Right cardiac atrium (tissue), 5 donors: ENCODE results near the gene ADGRV1. TPM values are rescaled to one million over a fixed set of nuclear protein-coding genes. Genes with fewer than 3 reads are reported as not detected.

Experiments used
- ATAC-seq, 2 donors: fragments of 200-7000 bp; cut with Tn5 transposase; one replicate each; pipeline versions ENCODE4 v1.8.0 to v1.9.1; 2020; ENCODE audit warnings: moderate library complexity in 2 of 2, mild to moderate bottlenecking in 1 of 2
- DNase-seq, 3 donors: peaks; one replicate each; pipeline ENCODE4 v3.0.0-alpha.2; 2020
- H3K27ac ChIP-seq: one replicate; pipeline ENCODE4 v1.5.1; 2013; ENCODE audit warnings: mild to moderate bottlenecking, low read length, control low read depth, moderate library complexity
- H3K27me3 ChIP-seq: one replicate; pipeline ENCODE4 v1.6.1; 2013; ENCODE audit not compliant: control insufficient read depth, insufficient read depth
- H3K4me1 ChIP-seq: one replicate; pipeline ENCODE4 v1.6.1; 2013; ENCODE audit warnings: low read length; ENCODE audit not compliant: control insufficient read depth, insufficient read depth
- H3K4me3 ChIP-seq: one replicate; pipeline ENCODE4 v1.5.1; 2013; ENCODE audit warnings: low read length, control low read depth
- H3K9me3 ChIP-seq: one replicate; pipeline ENCODE4 v1.6.1; 2013; ENCODE audit warnings: low read length; ENCODE audit not compliant: control insufficient read depth
- WGBS: extraction: QIAGEN DNeasy Blood & Tissue Kit; methylation state at CpG from one replicate; pipeline ENCODE4 v1.1.7; 2013; 5-methylcytosine and 5-hydroxymethylcytosine counted together
- intact Hi-C, 4 donors: fragments of 100-400 bp; cut with DNase I; formaldehyde crosslinking; loops; one replicate each; pipeline versions ENCODE4 v1.11.0 to v1.14.0; 2022 to 2023
- polyA plus RNA-seq: library from polyadenylated mRNA; stranded (reverse); fragments of 200-250 nt; gene quantifications from one replicate; pipeline ENCODE4 v1.2.3, GENCODE V29; 2013
- total RNA-seq, 4 donors: library from RNA; stranded (reverse); fragmentation: NEBNext Ultra II Directional; extraction: Animal tissue kit (Norgen Biotek cat#: 25700); gene quantifications; one replicate each; pipeline ENCODE4 v1.2.1, GENCODE V29; 2021
- donor health status: healthy with polysubstance abuse.
- donor health status: DM: no; HTN: yes; CAD: no.
- donor health status: DM: no; HTN: no; CAD: no.
- donor health status: DM: no; HTN: yes; CAD: no; lungs with severe emphysema.
- donor health status: DM: yes; HTN: yes; CAD: no.

The ADGRV1 gene
- total and polyA plus RNA-seq, 5 donors: 0.05 to 1.1 (median 0.37) TPM

DNA sequence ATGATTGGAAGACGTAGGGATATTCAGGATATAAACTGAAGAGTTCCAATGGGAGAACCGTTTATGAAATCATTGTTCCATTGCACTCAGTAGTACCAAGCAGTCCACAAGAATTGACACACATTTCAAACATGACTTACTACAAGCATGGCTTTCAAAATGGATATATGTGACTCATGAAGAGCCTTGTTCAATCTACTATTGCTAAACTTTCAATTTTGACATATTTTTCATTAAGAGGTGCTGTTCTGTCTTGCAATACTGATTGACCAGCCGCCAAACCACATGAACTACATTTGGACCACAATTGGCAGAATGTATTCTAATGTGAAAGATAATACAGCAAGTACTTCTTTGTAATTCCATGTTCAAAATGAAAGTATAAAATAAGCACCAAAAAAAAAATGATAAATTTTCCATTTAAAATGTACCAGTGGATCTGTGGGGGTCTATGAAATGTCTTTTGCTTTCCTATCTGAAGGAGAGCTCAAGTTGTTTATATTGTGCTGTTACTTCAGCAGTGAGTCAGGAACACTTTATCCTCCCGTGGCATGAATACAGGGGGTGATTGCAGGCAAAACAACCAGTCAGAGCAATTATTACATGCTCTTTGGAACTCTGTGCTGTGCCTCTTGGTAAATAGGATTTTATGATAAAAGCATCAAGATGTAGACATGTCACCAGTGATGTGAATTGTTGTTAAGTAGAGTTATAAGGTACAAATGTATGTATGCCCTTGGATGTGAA is 458.5 kb downstream of the ADGRV1 start:
- ATAC-seq: peak; percentile 56 to 57
- no peaks in the 10 kb centered on the region for H3K4me1 ChIP-seq
- DNase-seq: no peak
- H3K27me3 ChIP-seq: no peaks in the 10 kb centered on the region
- no peaks in the 10 kb centered on the region for H3K9me3 ChIP-seq
- intact Hi-C loops: no loop called here
- 82% methylated on average over 4 of the region's 4 CpGs for WGBS
- H3K27ac ChIP-seq: no peak overlapping the region
- no peak overlapping the region for H3K4me3 ChIP-seq

DNA sequence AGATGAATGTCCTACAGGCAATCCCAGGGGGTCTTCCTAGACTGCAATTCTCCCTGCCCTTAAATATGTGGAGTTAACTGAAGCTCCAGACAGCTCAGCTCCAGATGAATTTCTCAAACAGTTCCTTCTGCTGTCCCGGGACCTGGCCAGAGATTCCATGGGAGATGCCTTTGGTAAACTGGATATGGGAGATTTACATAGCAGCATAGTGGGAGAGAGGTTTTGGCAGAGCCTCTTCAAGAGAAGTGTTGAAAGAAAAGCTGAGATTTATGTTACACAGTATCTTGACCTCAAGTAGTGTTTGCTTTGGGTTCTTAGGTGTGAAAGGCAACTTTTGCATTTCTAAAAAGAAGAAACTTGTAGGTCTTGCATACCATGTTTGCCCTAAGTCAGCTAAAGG is 459.6 kb downstream of the ADGRV1 start:
- Histone ChIP-seq H3K27me3 (no peaks in the 10 kb centered on the region), H3K27ac (no peak overlapping the region), H3K4me1 (no peaks in the 10 kb centered on the region), H3K4me3 (no peak overlapping the region), H3K9me3 (no peaks in the 10 kb centered on the region)
- intact Hi-C loops: no loop called here
- ATAC-seq (no peak), DNase-seq (no peak)
- 48% methylated on average over 1 of the region's 1 CpG for WGBS

DNA sequence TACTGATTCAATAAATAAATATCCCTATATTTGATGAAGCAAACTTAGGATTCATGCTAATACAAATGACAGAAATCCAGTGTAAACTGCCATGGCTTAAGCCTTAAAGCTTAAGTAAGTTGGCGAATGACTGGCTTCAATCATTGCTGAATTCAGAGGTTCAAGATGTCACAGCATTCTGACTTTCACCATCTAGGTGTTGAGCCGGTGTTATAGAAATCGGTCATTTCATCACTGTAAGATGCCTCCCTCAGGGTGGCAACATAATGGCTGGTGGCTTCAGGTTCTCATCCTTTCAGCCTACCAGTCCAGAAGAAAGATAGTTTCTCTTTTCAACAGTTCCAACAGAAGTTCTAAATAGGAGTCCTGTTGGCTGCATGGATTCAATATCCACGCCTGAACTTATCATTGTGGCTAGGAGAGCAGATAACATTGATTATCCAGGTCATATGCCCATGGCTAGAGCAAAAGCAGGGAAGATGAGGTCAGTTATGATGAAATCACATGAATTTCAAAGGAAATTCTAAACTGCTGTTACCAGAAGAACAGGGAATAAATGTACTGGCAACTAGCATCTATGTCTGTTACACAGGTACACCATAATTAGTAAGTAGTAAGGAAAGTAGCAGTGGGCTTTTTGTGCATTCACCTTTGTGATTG is 460.2 kb downstream of the ADGRV1 start:
- Histone ChIP-seq H3K4me1 (no peaks in the 10 kb centered on the region), H3K27me3 (no peaks in the 10 kb centered on the region), H3K9me3 (no peaks in the 10 kb centered on the region), H3K4me3 (no peak overlapping the region), H3K27ac (no peak overlapping the region)
- WGBS: 93% methylated on average over 4 of the region's 4 CpGs
- intact Hi-C loops: no loop called here
- ATAC-seq (no peak), DNase-seq (no peak)

- H3K4me3 ChIP-seq: no peak overlapping the region
- intact Hi-C loops: no loop called here
- no peaks in the 10 kb centered on the region for H3K27me3 ChIP-seq
- no peaks in the 10 kb centered on the region for H3K4me1 ChIP-seq
- H3K27ac ChIP-seq: no peak overlapping the region
- no peak for ATAC-seq
- no peak for DNase-seq
- 86% methylated on average over 6 of the region's 6 CpGs for WGBS
- no peaks in the 10 kb centered on the region for H3K9me3 ChIP-seq
Observed at GRCh38 chr5:91020065-91020800, 461.6 kb downstream of the ADGRV1 start.

DNA sequence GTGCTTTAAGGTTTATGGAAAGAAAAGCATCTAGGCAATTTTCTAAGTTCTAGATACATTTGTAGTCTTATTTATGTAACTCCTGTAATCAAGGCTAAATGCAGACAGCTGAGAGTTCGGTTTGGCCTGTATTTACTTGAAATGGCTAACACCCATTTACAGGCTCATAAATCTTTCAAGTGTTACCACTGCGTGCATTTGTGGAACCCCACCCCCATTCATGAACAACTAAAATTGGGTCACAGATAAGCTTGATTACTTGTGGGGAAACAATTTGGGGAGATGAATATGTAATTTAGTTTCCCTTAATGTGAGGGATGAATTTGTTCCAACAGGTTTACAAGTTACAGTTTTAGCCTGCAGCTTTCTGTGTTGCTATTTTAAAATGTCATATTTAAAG is 463.9 kb downstream of the ADGRV1 start:
- H3K4me1 ChIP-seq: no peaks in the 10 kb centered on the region

GRCh38 chr5:91024206-91024605 is 465.6 kb downstream of the ADGRV1 start:
- ATAC-seq (no peak), DNase-seq (no peak)
- Histone ChIP-seq H3K27ac (no peak overlapping the region), H3K4me1 (no peaks in the 10 kb centered on the region), H3K9me3 (no peaks in the 10 kb centered on the region), H3K4me3 (no peak overlapping the region), H3K27me3 (no peaks in the 10 kb centered on the region)
- 70% methylated on average over 2 of the region's 2 CpGs for WGBS
- intact Hi-C loops: no loop called here

More for the DNA sequence above, 463.9 kb downstream of the ADGRV1 start:
- intact Hi-C loops: no loop called here
- DNase-seq (no peak), ATAC-seq (no peak)
- H3K27ac ChIP-seq: no peak overlapping the region
- H3K27me3 ChIP-seq: no peaks in the 10 kb centered on the region
- 54% methylated on average over 2 of the region's 2 CpGs for WGBS
- no peaks in the 10 kb centered on the region for H3K9me3 ChIP-seq
- H3K4me3 ChIP-seq: no peak overlapping the region

DNA sequence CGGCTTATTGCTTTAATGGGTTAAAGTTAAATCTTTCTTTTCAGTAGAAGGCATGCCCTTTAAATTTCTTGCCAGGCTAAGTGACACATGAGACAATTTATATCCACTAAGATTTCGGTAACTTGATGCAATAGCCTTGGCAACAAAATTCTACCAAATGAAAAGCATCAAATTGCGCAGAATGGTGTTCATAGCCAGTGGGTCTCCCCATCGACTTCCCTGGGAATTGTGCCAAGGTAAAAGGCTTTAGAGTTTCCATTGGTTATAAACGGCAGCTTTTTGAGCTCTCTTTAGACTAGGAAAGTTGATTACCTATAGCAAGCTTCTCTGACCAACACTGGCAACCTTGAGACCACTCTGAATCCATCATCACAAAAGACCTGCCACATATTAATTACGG is 466.1 kb downstream of the ADGRV1 start:
- intact Hi-C loops: no loop called here

GRCh38 chr5:91025449-91025848 is 466.9 kb downstream of the ADGRV1 start:
- Histone ChIP-seq H3K4me1 (no peaks in the 10 kb centered on the region), H3K27ac (no peak overlapping the region), H3K27me3 (no peaks in the 10 kb centered on the region), H3K4me3 (no peak overlapping the region), H3K9me3 (no peaks in the 10 kb centered on the region)
- ATAC-seq (no peak), DNase-seq (no peak)
- 89% methylated on average over 3 of the region's 3 CpGs for WGBS
- intact Hi-C loops: no loop called here

More for the DNA sequence above, 466.1 kb downstream of the ADGRV1 start:
- no peaks in the 10 kb centered on the region for H3K4me1 ChIP-seq
- H3K9me3 ChIP-seq: no peaks in the 10 kb centered on the region
- ATAC-seq (peak; percentile 43 to 51), DNase-seq (no peak)
- H3K27ac ChIP-seq: no peak overlapping the region
- WGBS: 63% methylated on average over 6 of the region's 6 CpGs
- H3K27me3 ChIP-seq: no peaks in the 10 kb centered on the region
- H3K4me3 ChIP-seq: no peak overlapping the region

- intact Hi-C loops: no loop called here
- no peak for DNase-seq
- Histone ChIP-seq H3K27me3 (no peaks in the 10 kb centered on the region), H3K4me3 (no peak overlapping the region), H3K9me3 (no peaks in the 10 kb centered on the region), H3K4me1 (no peaks in the 10 kb centered on the region), H3K27ac (no peak overlapping the region)
- 93% methylated on average over 2 of the region's 2 CpGs for WGBS
- ATAC-seq: no peak
Observed at GRCh38 chr5:91025956-91026355, 467.4 kb downstream of the ADGRV1 start.

GRCh38 chr5:91026466-91026865 is 467.9 kb downstream of the ADGRV1 start:
- H3K4me1 ChIP-seq: no peaks in the 10 kb centered on the region
- WGBS: 93% methylated on average over 4 of the region's 4 CpGs
- DNase-seq: no peak
- H3K9me3 ChIP-seq: no peaks in the 10 kb centered on the region
- H3K27ac ChIP-seq: no peak overlapping the region
- intact Hi-C loops: no loop called here
- no peaks in the 10 kb centered on the region for H3K27me3 ChIP-seq
- no peak for ATAC-seq
- H3K4me3 ChIP-seq: no peak overlapping the region
